BE2C (cell line): ENCODE data around the gene FARS2.
"Not testable (repeated sequence)": the region's sequence is repeated elsewhere in the genome, so short reads cannot be mapped to it uniquely, and the experiment has no call there.

ENCODE experiments used
- DNase-seq: peaks from one replicate; pipeline ENCODE4 v3.0.0-alpha.2; 2020
- H3K27me3 ChIP-seq: fragments of 250-450 bp; sonication (Bioruptor Pico); 2 replicates; pipeline ENCODE4 v1.5.1; 2020; ENCODE audit warnings: mild to moderate bottlenecking
- H3K36me3 ChIP-seq: fragments of 250-450 bp; sonication (Bioruptor Pico); 2 replicates; pipeline ENCODE4 v1.5.1; 2020; ENCODE audit warnings: mild to moderate bottlenecking
- H3K4me1 ChIP-seq: fragments of 250-450 bp; sonication (Bioruptor Pico); 2 replicates; pipeline ENCODE4 v1.5.1; 2020
- H3K4me3 ChIP-seq: 2 replicates; pipeline ENCODE4 v1.5.1; 2011; ENCODE audit warnings: low read depth, low read length
- H3K9me3 ChIP-seq: fragments of 250-450 bp; sonication (Bioruptor Pico); 2 replicates; pipeline ENCODE4 v1.5.1; 2020
- TF ChIP-seq, protein P1 (sequence below): IDR thresholded peaks from 2 replicates; pipeline ENCODE4 v1.5.1; 2012; ENCODE audit warnings: mild to moderate bottlenecking, low read depth, low read length

FARS2 gene

GRCh38 chr6:5559651-5560050 lies 298.3 kb downstream of the FARS2 start:
- no peak for DNase-seq
- no peaks in the 10 kb centered on the region for H3K27me3 ChIP-seq
- no peaks in the 10 kb centered on the region for H3K9me3 ChIP-seq
- TF ChIP-seq, protein P1, sequence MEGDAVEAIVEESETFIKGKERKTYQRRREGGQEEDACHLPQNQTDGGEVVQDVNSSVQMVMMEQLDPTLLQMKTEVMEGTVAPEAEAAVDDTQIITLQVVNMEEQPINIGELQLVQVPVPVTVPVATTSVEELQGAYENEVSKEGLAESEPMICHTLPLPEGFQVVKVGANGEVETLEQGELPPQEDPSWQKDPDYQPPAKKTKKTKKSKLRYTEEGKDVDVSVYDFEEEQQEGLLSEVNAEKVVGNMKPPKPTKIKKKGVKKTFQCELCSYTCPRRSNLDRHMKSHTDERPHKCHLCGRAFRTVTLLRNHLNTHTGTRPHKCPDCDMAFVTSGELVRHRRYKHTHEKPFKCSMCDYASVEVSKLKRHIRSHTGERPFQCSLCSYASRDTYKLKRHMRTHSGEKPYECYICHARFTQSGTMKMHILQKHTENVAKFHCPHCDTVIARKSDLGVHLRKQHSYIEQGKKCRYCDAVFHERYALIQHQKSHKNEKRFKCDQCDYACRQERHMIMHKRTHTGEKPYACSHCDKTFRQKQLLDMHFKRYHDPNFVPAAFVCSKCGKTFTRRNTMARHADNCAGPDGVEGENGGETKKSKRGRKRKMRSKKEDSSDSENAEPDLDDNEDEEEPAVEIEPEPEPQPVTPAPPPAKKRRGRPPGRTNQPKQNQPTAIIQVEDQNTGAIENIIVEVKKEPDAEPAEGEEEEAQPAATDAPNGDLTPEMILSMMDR, result no peak
- no peaks in the 10 kb centered on the region for H3K4me1 ChIP-seq
- no peaks in the 10 kb centered on the region for H3K36me3 ChIP-seq
- no peak overlapping the region for H3K4me3 ChIP-seq

- Histone ChIP-seq H3K4me1 (no peaks in the 10 kb centered on the region), H3K4me3 (no peak overlapping the region), H3K9me3 (no peaks in the 10 kb centered on the region), H3K36me3 (no peaks in the 10 kb centered on the region), H3K27me3 (no peaks in the 10 kb centered on the region)
- TF ChIP-seq, protein P1, result no peak
- DNase-seq, result no peak
Measured at GRCh38 chr6:5562277-5562676, 301.0 kb downstream of the FARS2 start.

- no peaks in the 10 kb centered on the region for H3K4me1 ChIP-seq
Measured at GRCh38 chr6:5563086-5563485, 301.8 kb downstream of the FARS2 start.

GRCh38 chr6:5564746-5565145 lies 303.4 kb downstream of the FARS2 start:
- not testable (repeated sequence) for H3K27me3 ChIP-seq, H3K9me3 ChIP-seq, H3K4me3 ChIP-seq, DNase-seq, H3K36me3 ChIP-seq, H3K4me1 ChIP-seq

More at GRCh38 chr6:5563086-5563485, 301.8 kb downstream of the FARS2 start:
- TF ChIP-seq, protein P1, result no peak
- Histone ChIP-seq H3K36me3 (no peaks in the 10 kb centered on the region), H3K4me3 (no peak overlapping the region), H3K27me3 (no peaks in the 10 kb centered on the region), H3K9me3 (no peaks in the 10 kb centered on the region)
- DNase-seq, result no peak

GRCh38 chr6:5565971-5566370 lies 304.7 kb downstream of the FARS2 start:
- Histone ChIP-seq H3K4me1 (no peaks in the 10 kb centered on the region), H3K4me3 (no peak overlapping the region), H3K36me3 (no peaks in the 10 kb centered on the region), H3K27me3 (no peaks in the 10 kb centered on the region), H3K9me3 (no peaks in the 10 kb centered on the region)
- TF ChIP-seq, protein P1, result no peak
- DNase-seq, result no peak

GRCh38 chr6:5566718-5567117 lies 305.4 kb downstream of the FARS2 start:
- TF ChIP-seq, protein P1, result no peak

DNA sequence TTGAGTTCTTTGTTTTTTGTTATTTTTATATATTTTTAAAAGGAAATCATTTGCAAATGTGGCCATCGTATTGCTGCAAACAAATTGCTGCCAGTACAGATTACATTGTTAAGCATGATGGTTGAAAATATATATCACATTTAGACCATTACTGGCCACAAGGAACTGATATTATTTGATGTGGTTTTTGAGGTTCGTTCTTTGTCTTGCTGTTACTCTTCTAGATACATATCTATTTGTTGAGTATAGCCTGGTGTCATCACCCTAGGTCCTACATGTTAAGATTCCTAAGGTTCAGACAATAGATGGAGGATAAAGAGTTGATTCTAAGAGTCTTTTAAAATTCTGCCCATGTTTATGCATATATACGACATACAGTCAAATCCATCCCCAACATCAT lies 306.0 kb downstream of the FARS2 start:
- H3K4me1 ChIP-seq, result no peaks in the 10 kb centered on the region
- no peaks in the 10 kb centered on the region for H3K36me3 ChIP-seq
- TF ChIP-seq, protein P1, result no peak
- H3K27me3 ChIP-seq, result no peaks in the 10 kb centered on the region
- H3K9me3 ChIP-seq, result no peaks in the 10 kb centered on the region
- DNase-seq, result no peak
- no peak overlapping the region for H3K4me3 ChIP-seq

More at GRCh38 chr6:5566718-5567117, 305.4 kb downstream of the FARS2 start:
- no peaks in the 10 kb centered on the region for H3K27me3 ChIP-seq
- no peaks in the 10 kb centered on the region for H3K36me3 ChIP-seq
- no peak overlapping the region for H3K4me3 ChIP-seq
- no peak for DNase-seq
- no peaks in the 10 kb centered on the region for H3K9me3 ChIP-seq
- H3K4me1 ChIP-seq, result no peaks in the 10 kb centered on the region
